HepG2 (cell line): ENCODE data around the gene ARL5C. TPM values are rescaled to one million over a fixed set of nuclear protein-coding genes. Genes with fewer than 3 reads are reported as not detected.
A peak's percentile ranks its signal among the peaks of the same experiment; 100 is the strongest.

Source experiments
- ARNT ChIP-seq: fragments of 450-650 bp; IDR thresholded peaks from 2 replicates; pipeline ENCODE4 v1.6.1; 2017
- CEBPB ChIP-seq: IDR thresholded peaks from 2 replicates; pipeline ENCODE4 v1.6.1; 2011; ENCODE audit warnings: low read depth, low read length, improper control_type of control experiment, borderline replicate concordance
- CTCF ChIP-seq: sonication (generic); formaldehyde crosslinking; IDR thresholded peaks from 2 replicates; pipeline ENCODE4 v1.5.0; 2020; ENCODE audit warnings: mild to moderate bottlenecking, missing genetic modification reagents, moderate library complexity
- E2F5 ChIP-seq: sonication (generic); formaldehyde crosslinking; conservative IDR thresholded peaks from 2 replicates; pipeline ENCODE4 v1.4.0; 2020; ENCODE audit warnings: missing genetic modification reagents
- ETV6 ChIP-seq: sonication (generic); formaldehyde crosslinking; conservative IDR thresholded peaks from 2 replicates; pipeline ENCODE4 v1.4.0; 2020; ENCODE audit warnings: missing genetic modification reagents
- FOXP4 ChIP-seq: sonication (generic); formaldehyde crosslinking; IDR thresholded peaks from 2 replicates; pipeline ENCODE4 v1.4.0; 2020; ENCODE audit warnings: missing genetic modification reagents
- GATA4 ChIP-seq: sonication (generic); IDR thresholded peaks from 2 replicates; pipeline ENCODE4 v1.6.1; 2016; ENCODE audit warnings: antibody characterized with exemption, low read depth, borderline replicate concordance
- NRL ChIP-seq: sonication (generic); formaldehyde crosslinking; IDR thresholded peaks from 2 replicates; pipeline ENCODE4 v1.5.0; 2020; ENCODE audit warnings: missing genetic modification reagents, mild to moderate bottlenecking, moderate library complexity, borderline replicate concordance
- REL ChIP-seq: sonication (generic); formaldehyde crosslinking; conservative IDR thresholded peaks from 2 replicates; pipeline ENCODE4 v1.8.0; 2022; ENCODE audit warnings: mild to moderate bottlenecking, missing genetic modification reagents, moderate library complexity
- SCMH1 ChIP-seq: sonication (generic); formaldehyde crosslinking; IDR thresholded peaks from 2 replicates; pipeline ENCODE4 v1.9.0; 2021; ENCODE audit warnings: missing genetic modification reagents, mild to moderate bottlenecking, borderline replicate concordance
- SIN3A ChIP-seq: IDR thresholded peaks from 2 replicates; pipeline ENCODE4 v1.6.1; 2011; ENCODE audit warnings: low read depth, mild to moderate bottlenecking, control low read depth, low read length, borderline replicate concordance
- SP1 ChIP-seq, 2 experiments: fragments of 450-650 bp in 1 of 2; sonication (generic) in 1 of 2; formaldehyde crosslinking in 1 of 2; IDR thresholded peaks; 2 replicates each; pipeline versions ENCODE4 v1.4.0 to v1.6.1; 2016 to 2020; ENCODE audit warnings: missing genetic modification reagents in 1 of 2
- ZHX2 ChIP-seq, 2 experiments: sonication (generic) in 1 of 2; formaldehyde crosslinking in 1 of 2; IDR thresholded peaks; 2 replicates each; pipeline versions ENCODE4 v1.6.1 to v1.9.0; 2014 to 2022; ENCODE audit warnings: antibody characterized with exemption in 1 of 2, borderline replicate concordance in 1 of 2, inconsistent platforms in 1 of 2, low read depth in 1 of 2, missing genetic modification reagents in 1 of 2
- ZNF317 ChIP-seq: sonication (generic); formaldehyde crosslinking; IDR thresholded peaks from 2 replicates; pipeline ENCODE4 v1.5.0; 2020; ENCODE audit warnings: mild to moderate bottlenecking, missing genetic modification reagents
- ZNF430 ChIP-seq: sonication (generic); formaldehyde crosslinking; IDR thresholded peaks from 2 replicates; pipeline ENCODE4 v1.9.0; 2021; ENCODE audit warnings: mild to moderate bottlenecking, missing genetic modification reagents
- ZNF496 ChIP-seq: sonication (generic); formaldehyde crosslinking; IDR thresholded peaks from 2 replicates; pipeline ENCODE4 v1.8.1; 2023; ENCODE audit warnings: mild to moderate bottlenecking, moderate library complexity, missing genetic modification reagents; ENCODE audit not compliant: insufficient replicate concordance
- ZNF552 ChIP-seq: sonication (generic); formaldehyde crosslinking; IDR thresholded peaks from 2 replicates; pipeline ENCODE4 v1.9.0; 2022; ENCODE audit warnings: missing genetic modification reagents, mild to moderate bottlenecking, borderline replicate concordance
- ZNF563 ChIP-seq: sonication (generic); formaldehyde crosslinking; IDR thresholded peaks from 2 replicates; pipeline ENCODE4 v1.8.0; 2022; ENCODE audit warnings: mild to moderate bottlenecking, moderate library complexity, missing genetic modification reagents
- polyA plus RNA-seq, 8 experiments: library from polyadenylated mRNA; depleted of rRNA in 3 of 8; stranded (reverse) in 7 of 8; unstranded in 1 of 8; fragments of >200 nt; fragmentation: Illumina TruSeq in 4 of 8; extraction: Trizol in 4 of 8; gene quantifications; 2 replicates each; pipeline versions ENCODE4 v1.2.1 to v1.2.3, GENCODE V29; 2011 to 2016; ENCODE audit warnings: low read depth in 4 of 8, missing spikeins in 1 of 8, mixed read lengths in 1 of 8; ENCODE audit not compliant: insufficient read depth in 1 of 8
- total RNA-seq, 5 experiments: library from RNA; depleted of rRNA; stranded (reverse); fragments of >200 nt; fragmentation: Illumina TruSeq; extraction: Trizol; gene quantifications; 2 replicates each; pipeline ENCODE4 v1.2.3, GENCODE V29; 2016; ENCODE audit warnings: low read depth in 1 of 5

The ARL5C gene
- total and polyA plus RNA-seq, 2 of the 13 experiments (the other 11 are each of a cell fraction or from before 2014, with no cell fraction given) = not detected

- TF ChIP-seq ZHX2 (IDR thresholded peaks at IDR 0.05; ENCODE audit: low read depth) (no peak), ZHX2 (CRISPR knock-in tag; IDR thresholded peaks at IDR 0.05; ENCODE audit: borderline replicate concordance) (no peak), ZNF496 (CRISPR knock-in tag) (no peak), ARNT (no peak), CTCF (CRISPR knock-in tag) (no peak), CEBPB (no peak), SCMH1 (CRISPR knock-in tag) (no peak), ZNF563 (CRISPR knock-in tag) (no peak), REL (CRISPR knock-in tag) (0 out of 2 replicates have a peak, but pooled peaks have one; percentile 47), ZNF317 (CRISPR knock-in tag) (no peak), SIN3A (no peak), FOXP4 (CRISPR knock-in tag) (no peak), ZNF552 (CRISPR knock-in tag) (no peak), E2F5 (CRISPR knock-in tag) (no peak), SP1 (IDR thresholded peaks at IDR 0.05) (no peak), SP1 (CRISPR knock-in tag; IDR thresholded peaks at IDR 0.05) (peak; percentile 68), ZNF430 (CRISPR knock-in tag) (no peak), GATA4 (no peak), NRL (CRISPR knock-in tag) (no peak), ETV6 (CRISPR knock-in tag) (no peak)
These were observed 31.6 kb upstream of the ARL5C start, which contains the start of gene CACNB1 (continued) for GRCh38 chr17:39197380-39198185.
